GM19452 (cell line): ENCODE results near the gene WFDC9.
"Not testable (repeated sequence)": the region's sequence is repeated elsewhere in the genome, so short reads cannot be mapped to it uniquely, and the experiment has no call there.

Source experiments
- ATAC-seq: cut with Tn5 transposase; IDR thresholded peaks from one replicate; pipeline ENCODE4 v1.9.1; 2021; ENCODE audit not compliant: unreplicated experiment

WFDC9 gene

DNA sequence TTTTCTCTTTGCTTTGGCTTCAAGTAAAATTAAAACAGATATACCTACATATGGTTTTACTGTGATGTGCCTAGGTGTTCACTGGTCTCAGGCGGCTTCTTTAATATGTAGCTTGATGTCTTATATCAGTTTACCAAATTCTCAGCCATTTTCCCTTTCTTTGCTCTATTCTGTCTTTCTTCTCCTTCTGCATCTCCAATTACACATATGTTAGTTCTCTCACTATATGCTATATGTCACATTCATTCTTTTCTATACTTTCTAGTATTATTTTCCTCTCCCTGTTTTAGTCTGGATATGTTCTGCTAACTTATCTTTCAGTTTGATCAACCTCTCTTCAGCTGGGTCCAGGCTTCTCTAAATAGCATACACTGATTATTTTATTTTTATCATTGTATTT is 37.6 kb downstream of the WFDC9 start:
- ATAC-seq, result no peak

DNA sequence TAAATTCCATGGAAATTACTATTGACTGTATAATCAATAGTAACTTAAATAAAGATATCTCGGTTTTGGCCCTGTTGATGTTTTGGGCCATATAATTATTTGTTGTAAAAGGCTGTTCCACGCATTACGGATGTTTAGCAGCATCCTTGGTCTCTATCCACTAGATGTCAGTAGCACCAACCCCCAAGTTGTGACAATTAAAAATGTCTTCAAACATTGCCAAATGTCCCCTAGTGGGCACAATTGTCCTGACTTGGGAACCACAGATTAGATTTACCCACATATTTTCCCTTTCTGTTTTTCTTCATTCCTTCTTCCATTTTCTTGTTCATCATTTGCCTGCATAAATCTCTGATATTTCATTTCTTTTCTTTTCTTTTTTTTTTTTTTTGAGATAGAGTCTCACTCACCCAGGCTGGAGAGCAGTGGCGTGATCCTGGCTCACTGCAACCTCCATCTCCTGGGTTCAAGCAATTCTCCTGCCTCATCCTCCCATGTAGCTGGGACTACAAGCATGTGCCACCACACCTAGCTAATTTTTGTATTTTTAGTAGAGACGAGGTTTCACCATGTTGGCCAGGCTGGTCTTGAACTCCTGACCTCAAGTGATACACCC is 38.4 kb downstream of the WFDC9 start:
- ATAC-seq, result no peak

GRCh38 chr20:45589725-45590124 is 41.4 kb downstream of the WFDC9 start:
- no peak for ATAC-seq

GRCh38 chr20:45588800-45589199 is 42.3 kb downstream of the WFDC9 start:
- ATAC-seq, result no peak

- not testable (repeated sequence) for ATAC-seq
Measured at GRCh38 chr20:45585986-45586385, 45.1 kb downstream of the WFDC9 start.

- not testable (repeated sequence) for ATAC-seq
Measured at GRCh38 chr20:45584294-45584693, 46.8 kb downstream of the WFDC9 start.

DNA sequence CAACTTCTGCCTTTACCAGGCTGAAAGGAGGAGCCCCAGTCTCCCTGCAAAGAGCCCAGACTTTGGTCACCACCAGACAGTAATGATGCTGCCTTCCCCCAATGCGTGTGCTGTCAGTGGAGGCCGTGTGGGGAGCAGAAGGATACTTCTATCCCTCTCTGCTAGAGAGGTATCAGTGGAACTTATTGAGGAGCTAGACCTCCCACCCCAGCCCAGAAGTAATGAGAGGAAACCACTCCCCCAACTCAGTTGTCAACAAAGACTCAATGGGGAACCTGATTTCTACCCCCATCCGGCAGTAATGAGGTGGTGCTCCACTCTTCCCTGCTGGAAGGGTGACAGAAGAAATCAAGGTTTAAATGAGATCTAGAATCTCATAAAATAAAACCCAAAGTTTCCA is 47.6 kb downstream of the WFDC9 start:
- no peak for ATAC-seq

GRCh38 chr20:45581702-45582101 is 49.4 kb downstream of the WFDC9 start:
- no peak for ATAC-seq

GRCh38 chr20:45579184-45579583 is 51.9 kb downstream of the WFDC9 start, which contains the start of gene WFDC8:
TSS of gene WFDC8 (minus strand) at chr20:45579284. CDS start at chr20:45579247, 37 bp downstream.
- no peak for ATAC-seq

DNA sequence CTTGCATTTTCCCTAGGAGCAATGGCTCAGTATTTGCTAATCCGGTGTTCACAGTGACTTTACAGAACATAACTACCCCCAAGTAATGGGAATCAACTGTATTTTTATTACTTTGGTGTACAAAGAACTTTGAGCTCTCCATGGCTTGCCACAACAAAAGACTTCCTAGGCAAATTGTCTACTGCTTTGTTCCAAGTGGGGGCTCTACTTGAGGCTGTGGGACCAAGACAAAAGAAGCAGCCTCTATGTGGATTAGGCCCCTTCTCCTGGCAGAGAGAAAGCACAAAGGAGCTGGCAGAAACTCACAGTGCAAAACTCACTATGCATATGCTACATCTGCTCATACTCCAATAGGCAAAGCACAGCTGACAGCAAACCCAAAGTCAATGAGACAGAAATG is 52.9 kb downstream of the WFDC9 start:
- no peak for ATAC-seq

DNA sequence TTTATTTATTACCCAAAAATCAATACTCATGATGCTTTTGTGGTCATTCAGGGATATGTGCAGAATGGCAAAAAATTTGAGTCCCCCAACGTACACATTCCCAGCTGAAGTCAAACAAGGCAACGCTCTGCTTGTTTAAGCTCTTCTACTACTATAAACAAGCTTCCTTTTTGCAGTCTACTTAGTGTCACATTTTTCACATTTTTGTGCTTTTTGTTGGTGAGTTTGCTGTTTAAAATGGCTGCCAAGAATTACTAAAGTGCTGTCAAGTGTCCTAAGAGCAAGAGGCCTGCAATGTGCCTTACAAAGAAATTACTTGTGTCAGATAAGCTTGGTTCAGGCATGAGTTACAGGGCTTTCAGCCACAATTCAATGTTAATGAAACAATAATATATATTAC is 54.1 kb downstream of the WFDC9 start:
- no peak for ATAC-seq

GRCh38 chr20:45575931-45576330 is 55.2 kb downstream of the WFDC9 start:
- ATAC-seq, result no peak

DNA sequence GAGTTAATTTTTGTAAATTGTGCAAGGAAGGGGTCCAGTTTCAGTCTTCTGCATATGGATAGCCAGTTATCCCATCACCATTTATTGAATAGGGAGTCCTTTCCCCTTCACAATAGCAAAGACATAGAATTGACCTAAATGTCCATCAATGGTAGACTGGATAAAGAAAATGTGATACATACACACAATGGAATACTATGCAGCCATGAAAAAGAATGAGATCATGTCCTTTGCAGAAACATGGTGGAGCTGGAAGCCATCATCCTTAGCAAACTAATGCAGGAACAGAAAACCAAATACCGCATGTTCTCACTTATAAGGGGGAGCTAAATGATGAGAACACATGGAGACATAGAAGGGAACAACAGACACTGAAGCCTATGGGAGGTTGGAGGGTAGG is 61.4 kb downstream of the WFDC9 start:
- not testable (repeated sequence) for ATAC-seq

- no peak for ATAC-seq
Measured at GRCh38 chr20:45564760-45565276, 66.3 kb downstream of the WFDC9 start.
